ENCODE data around the gene ALX4. TPM values are rescaled to one million over a fixed set of nuclear protein-coding genes. Genes with fewer than 3 reads are reported as not detected.

Gene ALX4
- total and polyA plus RNA-seq, 2 donors (not counting 3 experiments of a cell fraction or from before 2014, with no cell fraction given), result not detected

- Histone ChIP-seq H3K9me3 (replicated peaks; ENCODE audit: control insufficient read depth, insufficient read depth, low read length) (no peaks in the 10 kb centered on the region), H3K4me1 (ENCODE audit: control insufficient read depth, extremely low read depth, insufficient read depth, low read length) (no peaks in the 10 kb centered on the region), H3K9me1 (replicated peaks; ENCODE audit: control insufficient read depth, extremely low read depth, insufficient read depth, low read length) (no peaks in the 10 kb centered on the region), H2AFZ (ENCODE audit: low read depth, low read length) (no peak overlapping the region), H3K27ac (ENCODE audit: insufficient read depth, low read depth, low read length) (no peak overlapping the region), H3K9ac (replicated peaks; ENCODE audit: extremely low read depth, insufficient read depth, low read length) (no peak overlapping the region), H3K27me3 (ENCODE audit: control insufficient read depth in 2 of 2, insufficient read depth in 2 of 2, low read length in 2 of 2) (no peaks in the 10 kb centered on the region), H3K79me2 (ENCODE audit: control insufficient read depth, insufficient read depth, low read length) (no peaks in the 10 kb centered on the region), H3K36me3 (ENCODE audit: control insufficient read depth in 2 of 2, extremely low read depth in 1 of 2, insufficient read depth in 2 of 2, low read length in 2 of 2) (no peaks in the 10 kb centered on the region), H3K4me2 (ENCODE audit: insufficient read depth, low read length) (no peak overlapping the region), H4K20me1 (replicated peaks; ENCODE audit: control insufficient read depth, extremely low read depth, insufficient read depth, low read length) (no peaks in the 10 kb centered on the region), H3K4me3 (replicated peaks in 1 of 3; ENCODE audit: insufficient read depth in 1 of 3, low read depth in 1 of 3, low read length in 3 of 3) (no peak overlapping the region)
- TF ChIP-seq GATA2 (IDR thresholded peaks at IDR 0.05; ENCODE audit: insufficient read depth, insufficient read length, low read depth, low read length) (no peak), JUN (IDR thresholded peaks at IDR 0.05; ENCODE audit: borderline replicate concordance, insufficient read depth, insufficient read length, low read depth) (no peak), CTCF (IDR thresholded peaks at IDR 0.05; ENCODE audit: extremely low read depth in 1 of 2, insufficient read depth in 1 of 2, low read depth in 1 of 2, low read length in 2 of 2) (no peak), POLR2A (IDR thresholded peaks at IDR 0.05; ENCODE audit: low read depth, low read length) (no peak), POLR2AphosphoS5 (IDR thresholded peaks at IDR 0.05; ENCODE audit: insufficient read depth, low read depth, low read length) (no peak), EZH2 (IDR thresholded peaks at IDR 0.05; ENCODE audit: borderline replicate concordance, low read depth, low read length, severe bottlenecking) (no peak), MYC (IDR thresholded peaks at IDR 0.05; ENCODE audit: low read depth, low read length) (no peak), MAX (IDR thresholded peaks at IDR 0.05; ENCODE audit: insufficient read depth, insufficient read length) (no peak), FOS (IDR thresholded peaks at IDR 0.05; ENCODE audit: borderline replicate concordance, insufficient read depth, low read length) (no peak)
- dilution Hi-C loops (cut with MboI; ENCODE audit: extremely low pct_ligation_motif_present, low sequenced_read_pairs) (no loop called here), intact Hi-C loops (cut with micrococcal nuclease) (no loop called here)
- DNase-seq (ENCODE audit: low read depth, low spot score) (no peak), FAIRE-seq (no peak)
- POLR2A ChIA-PET, result no interaction called here
- CTCF ChIA-PET, result interaction anchor here (0.9 kb wide), 1 partner anchor 11 kb away, joined by 3 read pairs; no protein-coding TSS in a partner anchor
- no TSS peak for BruUV-seq (replicated peaks)
These were observed 54.4 kb downstream of the ALX4 start for GRCh38 chr11:44255406-44256071.

Data from endothelial cell of umbilical vein (primary cell).